ENCODE results near the gene STS.

The STS gene, protein sequence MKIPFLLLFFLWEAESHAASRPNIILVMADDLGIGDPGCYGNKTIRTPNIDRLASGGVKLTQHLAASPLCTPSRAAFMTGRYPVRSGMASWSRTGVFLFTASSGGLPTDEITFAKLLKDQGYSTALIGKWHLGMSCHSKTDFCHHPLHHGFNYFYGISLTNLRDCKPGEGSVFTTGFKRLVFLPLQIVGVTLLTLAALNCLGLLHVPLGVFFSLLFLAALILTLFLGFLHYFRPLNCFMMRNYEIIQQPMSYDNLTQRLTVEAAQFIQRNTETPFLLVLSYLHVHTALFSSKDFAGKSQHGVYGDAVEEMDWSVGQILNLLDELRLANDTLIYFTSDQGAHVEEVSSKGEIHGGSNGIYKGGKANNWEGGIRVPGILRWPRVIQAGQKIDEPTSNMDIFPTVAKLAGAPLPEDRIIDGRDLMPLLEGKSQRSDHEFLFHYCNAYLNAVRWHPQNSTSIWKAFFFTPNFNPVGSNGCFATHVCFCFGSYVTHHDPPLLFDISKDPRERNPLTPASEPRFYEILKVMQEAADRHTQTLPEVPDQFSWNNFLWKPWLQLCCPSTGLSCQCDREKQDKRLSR

DNA sequence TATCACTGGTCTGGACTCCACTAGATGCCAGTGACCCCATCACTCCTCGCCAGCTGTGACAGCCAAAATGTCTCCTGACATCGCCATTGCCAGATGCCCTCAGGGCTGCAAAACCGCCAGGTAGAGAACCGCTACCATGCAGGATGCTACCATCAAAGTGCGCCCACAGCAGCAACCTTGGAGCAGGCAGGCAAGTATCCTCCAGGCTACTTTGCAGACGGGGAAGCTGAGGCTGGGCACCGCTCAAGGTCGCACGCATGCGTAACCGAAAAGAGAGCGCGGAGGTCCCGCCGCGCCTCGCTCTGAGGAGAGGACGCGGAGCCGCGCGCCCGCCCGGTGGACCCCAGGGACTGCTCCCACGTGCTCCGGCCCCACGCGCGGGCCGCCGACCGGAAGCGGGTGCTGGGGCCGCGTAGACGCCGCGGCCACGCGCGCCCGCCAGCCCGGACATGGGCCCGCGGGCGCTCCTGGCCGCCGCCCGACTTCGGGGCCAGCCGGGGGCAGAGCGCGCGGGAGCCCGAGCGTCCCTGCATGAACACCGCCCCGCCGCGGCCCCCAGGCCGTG is at the start of gene STS:
Gene STS, plus strand, starts transcription at position 300 of the 565 bp plus-strand sequence. CDS start 105,488 bp downstream, outside the sequence.
- TF ChIP-seq, protein P1, sequence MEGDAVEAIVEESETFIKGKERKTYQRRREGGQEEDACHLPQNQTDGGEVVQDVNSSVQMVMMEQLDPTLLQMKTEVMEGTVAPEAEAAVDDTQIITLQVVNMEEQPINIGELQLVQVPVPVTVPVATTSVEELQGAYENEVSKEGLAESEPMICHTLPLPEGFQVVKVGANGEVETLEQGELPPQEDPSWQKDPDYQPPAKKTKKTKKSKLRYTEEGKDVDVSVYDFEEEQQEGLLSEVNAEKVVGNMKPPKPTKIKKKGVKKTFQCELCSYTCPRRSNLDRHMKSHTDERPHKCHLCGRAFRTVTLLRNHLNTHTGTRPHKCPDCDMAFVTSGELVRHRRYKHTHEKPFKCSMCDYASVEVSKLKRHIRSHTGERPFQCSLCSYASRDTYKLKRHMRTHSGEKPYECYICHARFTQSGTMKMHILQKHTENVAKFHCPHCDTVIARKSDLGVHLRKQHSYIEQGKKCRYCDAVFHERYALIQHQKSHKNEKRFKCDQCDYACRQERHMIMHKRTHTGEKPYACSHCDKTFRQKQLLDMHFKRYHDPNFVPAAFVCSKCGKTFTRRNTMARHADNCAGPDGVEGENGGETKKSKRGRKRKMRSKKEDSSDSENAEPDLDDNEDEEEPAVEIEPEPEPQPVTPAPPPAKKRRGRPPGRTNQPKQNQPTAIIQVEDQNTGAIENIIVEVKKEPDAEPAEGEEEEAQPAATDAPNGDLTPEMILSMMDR (IDR thresholded peaks at IDR 0.05): no peak

DNA sequence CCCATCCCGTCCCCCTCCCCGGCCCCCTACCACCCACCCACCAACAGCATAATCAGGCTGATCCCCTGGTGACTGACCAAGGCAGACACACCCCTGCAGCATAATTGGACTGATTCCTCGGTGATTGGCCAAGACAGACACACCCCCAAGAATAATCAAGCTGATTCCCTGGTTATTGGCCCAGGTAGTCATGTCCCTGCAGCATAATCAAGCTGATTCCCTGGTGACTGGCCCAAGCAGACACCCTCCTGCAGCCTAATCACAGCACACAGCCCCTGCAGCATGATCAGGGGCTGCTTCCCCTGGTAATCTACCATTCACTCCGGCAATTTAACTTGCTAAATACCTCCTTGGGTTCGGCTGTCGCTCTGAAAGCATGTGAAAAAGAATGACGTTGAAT is 47.5 kb upstream of the STS start:
- TF ChIP-seq, protein P1 (IDR thresholded peaks at IDR 0.05): no peak

DNA sequence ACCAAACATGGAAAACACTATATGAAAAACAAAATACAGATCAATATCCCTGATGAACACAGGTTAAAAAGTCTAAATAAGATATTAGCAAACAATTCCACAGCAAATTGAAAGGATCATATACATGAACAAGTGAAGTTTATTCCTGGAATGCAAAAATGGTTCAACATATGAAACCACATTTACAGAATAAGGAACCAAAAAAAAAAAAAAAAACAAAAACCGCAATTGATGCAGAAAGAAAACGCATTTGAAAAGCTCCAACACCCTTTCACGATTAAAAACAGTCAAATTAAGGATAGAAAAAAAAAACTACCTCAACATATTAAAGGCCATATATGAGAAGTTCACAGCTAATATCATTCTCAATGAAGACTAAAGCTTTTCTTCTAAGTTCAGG is 45.4 kb upstream of the STS start:
- TF ChIP-seq, protein P1 (IDR thresholded peaks at IDR 0.05): no peak

DNA sequence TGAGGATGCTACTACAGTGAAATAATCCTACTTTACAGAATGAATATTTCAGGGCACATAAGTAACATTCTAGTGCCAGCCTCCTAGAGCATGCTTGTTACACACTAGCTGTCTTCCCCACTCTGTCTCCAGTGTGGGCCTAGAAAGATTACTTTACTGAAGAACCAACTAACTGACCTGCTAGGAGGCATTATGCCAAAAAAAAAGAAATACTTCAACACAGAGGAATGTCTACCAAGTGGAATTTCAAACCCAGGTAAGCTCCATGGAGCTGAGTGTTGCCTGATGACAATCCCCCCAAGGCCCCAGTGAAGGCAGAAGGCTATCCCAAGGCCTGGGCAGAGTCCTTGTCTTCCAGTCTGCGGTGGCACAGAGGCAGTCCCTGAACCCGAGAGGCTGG is 40.9 kb upstream of the STS start:
- TF ChIP-seq, protein P1 (IDR thresholded peaks at IDR 0.05): no peak

DNA sequence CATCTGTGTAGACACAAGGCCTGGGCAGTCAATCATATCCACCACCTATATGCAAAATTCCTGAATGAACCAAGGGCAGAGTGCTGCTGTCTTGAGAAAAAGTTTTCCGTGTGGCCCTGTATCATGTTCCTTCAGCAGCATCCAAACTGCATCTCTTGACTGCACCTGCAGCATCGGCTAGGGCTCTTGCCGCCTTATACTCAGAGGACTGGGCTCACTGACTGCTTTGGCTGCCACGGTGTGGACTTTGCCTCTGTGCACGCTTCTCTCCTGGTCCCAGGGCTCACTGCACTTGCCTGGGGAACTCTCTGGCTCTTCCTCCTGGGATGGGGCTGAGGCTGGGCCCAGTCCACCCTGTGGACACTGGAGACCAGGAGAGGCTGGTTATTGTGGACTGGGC is 39.5 kb upstream of the STS start:
- TF ChIP-seq, protein P1 (IDR thresholded peaks at IDR 0.05): no peak

DNA sequence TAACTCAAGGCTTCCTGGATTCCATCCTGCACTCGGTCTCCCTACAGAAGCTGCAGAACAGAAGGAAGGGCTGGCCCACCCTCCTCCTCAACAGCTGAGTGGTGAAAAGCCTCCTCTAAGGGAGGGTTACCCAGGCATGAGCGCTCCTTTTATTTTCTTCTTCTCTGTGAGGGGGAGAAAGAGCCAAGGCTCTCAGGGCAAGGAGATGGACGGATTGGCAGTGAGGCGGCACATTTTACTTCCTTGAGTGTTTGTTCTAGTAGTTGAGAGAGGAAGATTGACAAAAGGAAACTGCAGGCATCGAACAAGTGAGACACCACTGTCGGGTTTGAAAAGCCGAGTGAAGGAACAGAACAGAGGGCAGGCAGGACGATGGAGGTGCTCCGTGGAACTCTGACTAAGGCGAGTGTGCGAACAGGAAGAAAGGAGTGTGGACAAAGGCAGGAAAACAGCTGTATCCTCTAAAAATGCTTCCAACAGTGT is 38.4 kb upstream of the STS start:
- TF ChIP-seq, protein P1 (IDR thresholded peaks at IDR 0.05): no peak

DNA sequence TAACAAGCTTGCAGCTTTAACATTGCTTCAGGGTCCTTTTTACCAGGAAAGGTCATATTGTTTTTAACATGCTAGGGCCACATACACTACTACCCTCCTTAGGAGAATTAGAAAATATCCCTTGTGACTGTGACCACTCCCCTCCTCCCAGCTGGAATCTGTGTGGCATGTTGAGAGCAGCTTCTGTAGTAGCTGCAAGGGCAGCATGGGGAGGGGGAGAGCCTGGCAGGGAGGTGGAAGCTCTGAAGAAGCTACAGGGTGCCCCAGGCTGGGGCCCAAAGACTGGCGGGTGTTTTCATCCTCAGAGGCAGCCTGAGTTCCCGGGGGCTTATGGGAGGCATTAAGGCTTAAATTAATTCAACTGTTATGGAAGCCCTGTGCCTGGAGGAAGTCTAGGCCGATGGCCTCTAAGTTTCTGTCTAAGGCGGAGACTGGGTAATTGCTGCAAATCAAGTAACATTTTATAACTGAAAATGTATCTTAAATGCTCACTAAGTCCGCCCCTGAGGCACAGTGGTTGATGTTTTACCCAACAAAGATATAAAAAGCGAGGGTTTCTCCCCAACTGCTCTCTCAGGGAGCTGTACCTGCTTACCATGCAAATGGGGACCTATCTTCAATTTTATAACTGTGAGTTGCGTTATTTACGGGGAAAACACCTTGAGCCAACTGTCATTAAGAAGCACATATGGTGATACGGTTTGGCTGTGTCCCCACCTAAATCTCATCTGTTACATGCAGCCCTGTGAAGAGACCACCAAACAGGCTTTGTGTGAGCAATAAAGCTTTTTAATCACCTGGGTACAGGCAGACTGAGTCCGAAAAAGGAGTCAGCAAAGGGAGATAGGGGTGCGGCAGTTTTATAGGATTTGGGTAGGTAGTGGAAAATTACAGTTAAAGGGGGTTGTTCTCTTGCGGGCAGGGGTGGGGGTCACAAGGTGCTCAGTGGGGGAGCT is 37.4 kb upstream of the STS start:
- TF ChIP-seq, protein P1 (IDR thresholded peaks at IDR 0.05): no peak

Data from LNCAP (cell line).